ENCODE measurements around the gene PHEX. TPM values are rescaled to one million over a fixed set of nuclear protein-coding genes. Genes with fewer than 3 reads are reported as not detected.

Gene PHEX
- total RNA-seq, 4 donors from 2014 or later = 1.5 to 4.3 (median 2.3) TPM

- H3K27ac ChIP-seq = no peak overlapping the region
- H3K36me3 ChIP-seq = no peaks in the 10 kb centered on the region
- no peaks in the 10 kb centered on the region for H3K9me3 ChIP-seq
- H3K27me3 ChIP-seq = no peaks in the 10 kb centered on the region
- no peak for TF ChIP-seq POLR2A (IDR thresholded peaks at IDR 0.05)
- no peak for TF ChIP-seq CTCF (IDR thresholded peaks at IDR 0.05)
- H3K4me3 ChIP-seq = no peak overlapping the region
- H3K4me1 ChIP-seq = no peaks in the 10 kb centered on the region
- no peak for DNase-seq
- intact Hi-C loops (cut with DNase I; ENCODE audit: low total_unique reads) = no loop called here
These were observed 154.0 kb downstream of the PHEX start for GRCh38 chrX:22186165-22186564.

GRCh38 chrX:22192419-22193060, 160.4 kb downstream of the PHEX start:
- intact Hi-C loops (cut with DNase I; ENCODE audit: low total_unique reads) = no loop called here

GRCh38 chrX:22193851-22194659, 161.9 kb downstream of the PHEX start:
- peaks cover 0 to 9% of the 10 kb centered on the region in 2 donors for H3K27me3 ChIP-seq
- no peak for DNase-seq
- no peak for TF ChIP-seq POLR2A (IDR thresholded peaks at IDR 0.05)
- no peak for TF ChIP-seq CTCF (IDR thresholded peaks at IDR 0.05)
- H3K4me3 ChIP-seq = no peak overlapping the region
- no peaks in the 10 kb centered on the region for H3K36me3 ChIP-seq
- no peaks in the 10 kb centered on the region for H3K9me3 ChIP-seq
- intact Hi-C loops (cut with DNase I; ENCODE audit: low total_unique reads) = no loop called here
- H3K4me1 ChIP-seq = no peaks in the 10 kb centered on the region
- H3K27ac ChIP-seq = no peak overlapping the region

More at GRCh38 chrX:22192419-22193060, 160.4 kb downstream of the PHEX start:
- H3K4me3 ChIP-seq = no peak overlapping the region
- no peaks in the 10 kb centered on the region for H3K36me3 ChIP-seq
- no peaks in the 10 kb centered on the region for H3K9me3 ChIP-seq
- no peak for TF ChIP-seq POLR2A (IDR thresholded peaks at IDR 0.05)
- peak; percentile 47 to 75 (median 58) for TF ChIP-seq CTCF (IDR thresholded peaks at IDR 0.05)
- DNase-seq = peak; percentile 52 to 63
- H3K27ac ChIP-seq = no peak overlapping the region
- no peaks in the 10 kb centered on the region for H3K4me1 ChIP-seq
- H3K27me3 ChIP-seq = peaks cover 0 to 9% of the 10 kb centered on the region in 2 donors

- Histone ChIP-seq H3K27me3 (peaks cover 0 to 9% of the 10 kb centered on the region in 2 donors), H3K9me3 (no peaks in the 10 kb centered on the region), H3K4me3 (no peak overlapping the region), H3K27ac (no peak overlapping the region), H3K4me1 (no peaks in the 10 kb centered on the region), H3K36me3 (no peaks in the 10 kb centered on the region)
- DNase-seq = no peak
- no peak for TF ChIP-seq CTCF (IDR thresholded peaks at IDR 0.05)
- no peak for TF ChIP-seq POLR2A (IDR thresholded peaks at IDR 0.05)
- intact Hi-C loops (cut with DNase I; ENCODE audit: low total_unique reads) = no loop called here
These were observed 162.5 kb downstream of the PHEX start for GRCh38 chrX:22194660-22194945.

- no peaks in the 10 kb centered on the region for H3K9me3 ChIP-seq
- intact Hi-C loops (cut with DNase I; ENCODE audit: low total_unique reads) = no loop called here
- H3K36me3 ChIP-seq = no peaks in the 10 kb centered on the region
- TF ChIP-seq CTCF (IDR thresholded peaks at IDR 0.05) = no peak
- no peak for TF ChIP-seq POLR2A (IDR thresholded peaks at IDR 0.05)
- DNase-seq = no peak
- no peak overlapping the region for H3K4me3 ChIP-seq
- H3K27me3 ChIP-seq = peaks cover 0 to 9% of the 10 kb centered on the region in 2 donors
- no peaks in the 10 kb centered on the region for H3K4me1 ChIP-seq
- no peak overlapping the region for H3K27ac ChIP-seq
These were observed 164.0 kb downstream of the PHEX start for GRCh38 chrX:22196149-22196548.
